NK-92 (cell line): Measurements from ENCODE around the gene SLC38A5.

Experiments used
- DNase-seq: peaks from one replicate; lab custom pipeline; 2025; ENCODE audit not compliant: unreplicated experiment; lab: John Stamatoyannopoulos, UW

The SLC38A5 gene

DNA sequence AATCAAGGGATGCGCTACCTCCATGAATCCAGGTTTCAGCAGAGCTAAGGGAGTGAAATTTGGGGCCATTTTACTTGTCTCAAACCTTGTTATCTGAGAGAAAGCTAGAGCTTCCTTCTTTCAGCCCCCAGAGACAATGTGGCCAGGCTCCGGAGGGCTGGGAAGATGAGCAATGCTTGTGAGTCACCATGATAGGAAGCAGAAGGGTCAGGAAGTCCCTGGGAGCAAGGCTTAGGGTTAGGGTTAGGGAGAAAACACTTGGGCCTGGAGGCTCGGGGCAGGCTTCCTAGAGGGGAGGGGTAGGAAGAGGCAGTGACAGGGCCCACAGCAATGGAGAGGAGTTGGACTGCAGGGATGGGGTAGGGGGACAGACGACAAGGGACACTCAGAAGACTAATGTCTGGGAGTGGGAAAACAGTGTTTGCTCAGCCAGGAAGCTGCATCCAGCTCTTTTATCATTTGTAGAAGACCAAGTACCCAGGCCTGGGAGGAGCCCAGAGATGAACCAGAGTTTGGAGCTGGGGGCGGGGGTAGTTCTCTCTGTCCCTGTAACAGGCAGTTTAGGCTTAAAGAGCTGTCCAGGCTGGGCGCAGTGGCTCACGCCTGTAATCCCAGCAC, 22.3 kb upstream of the SLC38A5 start:
- DNase-seq = no peak

DNA sequence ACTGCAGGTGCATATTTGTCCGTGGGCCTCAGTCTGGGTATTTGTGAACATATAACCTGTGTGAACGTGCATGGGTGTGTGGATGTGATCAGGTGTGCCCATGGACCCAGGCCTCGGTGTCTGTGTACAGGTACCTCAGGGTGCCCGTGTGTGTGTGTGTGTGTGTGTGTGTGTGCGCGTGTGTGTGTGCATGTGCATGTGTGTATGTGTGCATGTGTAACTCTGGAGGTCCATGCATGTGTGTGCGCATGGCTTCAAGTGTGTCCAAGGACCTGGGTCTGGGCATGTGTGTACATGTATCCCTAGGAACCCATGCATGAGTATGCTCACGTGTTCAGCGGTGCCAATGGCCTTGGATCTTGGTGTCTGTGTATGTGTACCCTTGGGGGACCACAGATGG, 21.7 kb upstream of the SLC38A5 start:
- DNase-seq = no peak

DNA sequence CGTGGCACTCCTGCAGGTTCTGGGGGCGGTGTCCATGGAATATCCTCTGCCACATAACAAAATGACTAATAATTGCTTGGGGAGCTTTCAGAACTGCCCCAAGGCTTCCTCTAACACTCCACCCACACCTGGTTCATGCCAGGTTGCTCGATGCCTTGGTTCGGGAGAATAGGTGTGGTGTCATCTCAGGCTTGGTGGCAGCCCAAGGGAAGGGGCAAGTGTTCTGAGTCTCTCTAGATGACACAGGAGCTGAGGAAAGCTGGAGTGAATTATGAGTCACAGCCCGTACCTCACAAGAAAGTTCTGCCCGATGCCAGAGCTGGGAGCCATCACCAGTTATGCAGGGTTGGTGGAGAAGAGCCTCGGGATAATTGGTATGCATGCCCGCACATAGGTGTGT, 20.6 kb upstream of the SLC38A5 start:
- no peak for DNase-seq

DNA sequence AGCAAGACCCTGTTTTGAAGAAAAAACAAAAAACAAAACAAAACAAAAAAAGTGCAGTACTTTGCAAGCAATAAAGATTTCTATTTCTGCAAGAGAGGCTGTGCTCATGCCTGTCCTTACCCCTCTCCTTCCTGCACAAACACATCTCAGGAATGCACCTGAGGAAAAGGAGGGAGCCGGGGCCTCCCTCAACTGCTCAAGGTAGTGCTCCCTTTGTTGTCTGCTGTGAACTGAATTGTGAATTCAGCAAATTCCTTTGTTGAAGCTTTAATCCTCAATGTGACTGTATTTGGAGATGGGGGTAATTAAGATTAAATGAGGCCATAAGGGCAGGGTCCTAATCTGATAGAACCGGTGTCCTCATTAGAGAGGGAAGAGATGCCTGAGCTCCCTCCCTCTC, 19.8 kb upstream of the SLC38A5 start:
- DNase-seq = no peak

DNA sequence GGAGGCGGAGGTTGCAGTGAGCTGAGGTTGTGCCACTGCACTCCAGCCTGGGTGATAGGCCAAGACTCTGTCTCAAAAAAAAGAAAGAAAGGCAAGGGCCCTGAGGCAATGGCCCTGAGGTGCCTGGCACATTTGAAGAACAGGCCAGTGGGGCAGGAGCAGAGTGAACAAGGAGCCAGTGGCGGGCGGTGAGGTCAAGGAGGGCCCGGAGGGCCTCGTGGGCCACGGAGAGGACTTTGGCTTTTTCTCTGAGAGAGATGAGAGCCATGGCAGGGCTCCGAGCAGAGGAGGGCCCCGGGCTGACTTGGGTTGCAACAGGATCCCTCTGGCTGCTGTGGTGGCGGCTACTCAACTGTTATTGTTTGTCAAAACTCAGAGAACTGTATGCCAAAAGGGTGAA, 19.2 kb upstream of the SLC38A5 start:
- DNase-seq = no peak

DNA sequence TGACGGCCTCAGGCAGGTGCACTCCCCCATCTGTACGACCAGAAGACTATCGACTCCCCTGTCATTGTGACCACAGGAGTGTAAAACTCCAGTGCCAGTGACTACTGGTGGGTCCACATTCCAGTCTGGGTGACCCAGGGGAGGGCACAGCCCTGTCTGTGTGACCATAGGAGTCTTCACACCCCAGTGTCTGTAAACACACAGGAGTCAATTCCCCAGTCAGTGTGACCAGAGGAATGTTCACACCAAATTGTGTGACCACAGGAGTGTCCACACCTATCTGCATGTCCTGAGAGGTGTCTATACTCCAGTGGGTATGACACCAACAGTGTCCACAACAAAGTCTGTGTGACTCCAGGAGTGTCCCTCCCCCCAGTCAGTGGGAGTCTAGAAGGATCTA, 18.0 kb upstream of the SLC38A5 start:
- no peak for DNase-seq

DNA sequence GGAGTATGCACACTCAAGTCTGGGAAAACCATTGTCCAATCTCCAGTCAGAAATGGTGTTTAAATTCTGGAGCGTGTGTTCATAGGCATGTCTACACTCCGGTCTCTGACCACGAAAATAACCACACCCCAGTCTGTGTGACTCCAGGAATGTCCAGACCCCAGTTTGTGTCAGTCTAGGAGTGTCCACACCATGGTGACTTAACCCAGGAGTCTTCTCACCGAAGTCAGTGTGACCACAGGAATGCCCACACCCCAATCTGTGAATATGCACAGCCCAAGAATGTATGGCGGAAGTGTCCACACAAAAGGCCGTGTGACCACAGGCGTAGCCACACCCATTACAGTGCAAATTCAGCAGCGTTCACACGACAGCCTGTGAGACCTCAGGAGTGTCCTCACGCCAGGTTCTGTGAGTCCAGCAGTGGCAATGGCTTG, 17.3 kb upstream of the SLC38A5 start:
- no peak for DNase-seq

DNA sequence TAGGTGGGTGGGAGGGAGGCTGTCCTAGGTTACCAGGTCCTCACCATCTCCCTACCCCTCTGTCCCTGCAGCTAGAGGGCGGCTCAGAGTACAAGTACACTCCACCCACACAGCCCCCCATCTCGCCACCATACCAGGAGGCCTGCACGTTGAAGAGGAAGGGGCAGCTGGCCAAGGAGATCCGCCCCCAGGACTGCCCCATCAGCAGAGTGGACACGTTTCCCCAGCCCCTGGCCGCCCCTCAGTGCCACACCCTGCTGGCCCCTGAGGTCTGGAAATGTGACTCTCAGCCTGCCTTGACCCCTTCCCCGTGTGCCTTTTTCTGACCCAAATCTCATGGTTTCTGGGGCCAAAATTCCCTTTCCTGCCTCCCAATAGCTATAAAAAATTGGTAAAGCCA, 12.5 kb upstream of the SLC38A5 start:
- DNase-seq = no peak

DNA sequence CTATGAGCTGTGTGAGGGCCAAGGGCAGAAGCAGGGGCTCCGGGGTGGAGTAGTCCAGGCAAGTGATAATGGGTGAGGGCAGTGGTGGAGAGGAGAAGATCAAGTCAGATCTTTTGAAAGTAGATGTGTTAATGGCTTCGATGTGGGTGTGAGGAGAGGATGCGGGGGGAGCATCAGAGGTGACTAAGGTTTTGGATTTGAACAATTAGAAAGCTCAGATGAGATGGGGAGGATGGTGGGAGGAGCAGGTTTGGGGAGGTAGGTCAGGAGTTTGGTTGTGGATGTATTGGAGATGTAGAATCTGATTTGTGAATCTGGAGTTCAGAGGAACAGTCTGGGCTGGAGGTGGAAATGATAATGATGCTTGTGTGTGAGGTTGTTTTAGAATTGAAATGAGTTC, 10.5 kb upstream of the SLC38A5 start:
- DNase-seq = no peak

DNA sequence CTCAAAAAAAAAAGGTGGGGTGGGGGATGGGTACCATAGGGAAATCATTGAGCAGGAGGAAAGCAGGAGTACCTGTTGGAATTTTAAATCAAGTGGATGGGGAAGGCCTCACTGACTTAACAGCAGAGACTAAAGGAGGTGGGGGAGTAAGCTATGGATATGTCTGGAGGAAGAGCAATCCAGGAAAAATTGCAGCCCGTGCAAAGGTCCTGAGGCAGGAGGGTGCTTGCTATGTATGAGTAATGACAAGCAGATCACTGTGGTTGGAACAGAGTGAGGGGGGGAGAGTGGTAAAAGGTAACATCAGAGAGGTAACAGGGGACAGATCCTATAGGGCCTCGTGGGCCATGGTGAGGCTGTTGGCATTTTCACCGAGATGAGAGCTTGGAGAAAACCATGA, 10.1 kb upstream of the SLC38A5 start:
- DNase-seq = no peak

DNA sequence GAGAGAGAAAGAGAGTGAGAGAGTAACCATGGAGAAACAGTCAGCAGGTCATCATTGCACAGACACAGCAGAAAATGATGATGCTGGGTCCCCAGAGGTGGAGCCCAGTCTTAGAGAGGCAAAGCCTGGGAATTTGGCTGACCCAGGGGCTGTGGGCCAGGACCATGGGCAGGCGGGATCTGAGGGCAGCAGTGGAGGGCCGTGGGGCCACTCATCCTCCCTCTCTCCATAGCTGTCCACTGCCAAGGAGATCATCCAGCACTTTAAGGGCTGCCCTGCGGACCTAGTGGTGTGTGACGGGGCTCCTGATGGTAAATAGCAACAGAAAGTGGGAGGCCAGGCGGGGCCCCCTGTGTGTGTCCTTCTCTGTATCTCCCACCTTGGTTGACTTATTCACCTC, 8.7 kb upstream of the SLC38A5 start:
- DNase-seq = no peak

DNA sequence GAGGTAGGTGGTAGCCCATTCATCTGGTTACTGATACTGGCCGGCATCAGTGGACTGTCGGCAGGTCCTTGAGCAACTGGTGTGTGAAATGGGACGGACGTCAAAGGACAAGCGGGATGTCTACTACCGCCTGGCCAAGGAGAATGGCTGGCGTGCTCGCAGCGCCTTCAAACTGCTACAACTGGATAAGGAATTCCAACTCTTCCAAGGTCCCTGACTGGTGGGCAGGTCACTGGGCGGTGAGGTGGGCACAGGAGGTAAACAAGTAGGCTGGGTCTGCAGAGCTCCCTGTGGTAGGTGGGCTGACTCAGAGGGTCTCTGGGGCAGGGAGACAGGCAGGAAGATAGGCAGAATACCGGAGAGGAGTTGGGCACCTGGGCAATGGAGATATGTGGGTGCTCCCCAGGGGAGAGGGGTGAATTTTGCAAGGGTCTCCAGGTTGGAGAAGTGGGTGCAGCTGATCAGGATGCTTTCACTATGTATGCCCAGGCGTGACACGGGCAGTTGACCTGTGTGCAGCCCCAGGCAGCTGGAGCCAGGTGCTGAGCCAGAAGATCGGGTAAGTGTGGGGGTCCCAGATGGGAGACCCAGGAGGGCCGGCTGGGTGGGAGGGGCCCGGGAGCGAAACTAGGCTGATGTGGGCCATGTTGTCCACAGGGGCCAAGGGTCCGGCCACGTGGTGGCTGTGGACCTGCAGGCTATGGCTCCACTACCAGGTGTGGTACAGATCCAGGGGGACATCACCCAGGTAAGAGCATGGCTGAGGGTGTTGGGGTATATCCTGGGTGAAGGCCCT, 8.1 kb upstream of the SLC38A5 start:
- no peak for DNase-seq

DNA sequence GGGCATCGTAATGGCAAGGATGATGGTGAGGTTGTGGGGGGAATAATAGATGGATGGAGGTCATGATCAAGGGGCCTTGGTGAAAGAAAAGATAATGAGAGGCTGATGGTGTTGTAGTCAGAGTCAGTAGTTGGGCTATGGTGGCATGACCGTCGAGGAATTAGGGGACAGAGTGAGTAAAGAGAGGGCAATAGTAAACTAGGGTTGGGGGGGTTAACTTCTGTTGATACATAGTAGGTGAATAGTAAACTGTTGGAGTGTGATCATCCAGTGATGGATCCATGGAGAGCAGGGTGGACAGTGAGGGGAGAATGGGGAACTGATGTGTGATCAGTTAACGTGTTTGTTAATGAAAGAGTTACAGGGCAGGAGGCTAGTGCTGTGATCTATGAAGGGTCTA, 6.9 kb upstream of the SLC38A5 start:
- DNase-seq = no peak

DNA sequence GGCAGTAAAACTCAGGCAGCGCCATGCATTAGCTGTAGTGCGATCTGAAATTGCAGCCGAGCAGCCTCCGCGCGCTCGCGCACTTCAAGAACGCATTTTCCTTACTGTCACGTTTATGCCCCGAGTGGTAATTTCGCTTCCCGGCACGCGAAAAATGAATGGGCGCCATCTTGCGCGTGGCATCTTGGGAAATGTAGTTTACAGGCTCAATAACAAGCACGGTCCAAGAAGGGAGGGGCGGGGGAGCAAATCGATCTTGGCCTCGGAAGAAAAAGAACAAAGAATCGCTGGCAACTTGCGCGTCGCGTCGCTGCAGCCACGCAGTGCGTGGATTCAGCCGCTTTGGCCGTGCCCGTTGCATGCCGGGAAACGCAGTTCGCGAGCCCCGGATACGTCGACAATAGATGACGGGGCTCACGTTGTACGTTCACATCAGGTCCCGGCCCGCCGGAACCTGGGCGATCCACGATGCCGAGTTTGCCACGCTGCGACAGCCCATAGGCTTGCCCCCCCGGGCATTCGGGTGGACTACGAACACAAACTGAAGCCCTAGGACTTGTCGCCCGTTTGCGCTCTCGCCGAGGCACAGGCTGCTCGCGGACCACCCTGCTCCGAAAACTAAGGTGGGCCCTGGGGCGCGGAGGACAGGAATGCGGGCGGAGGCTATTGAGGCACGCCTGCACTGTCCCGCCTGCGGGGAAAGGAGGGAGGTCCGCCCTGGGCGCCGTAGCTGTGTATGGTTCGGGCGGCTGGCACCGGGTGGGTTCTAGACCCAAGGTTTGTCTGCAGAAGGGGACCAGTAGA, 5.9 kb upstream of the SLC38A5 start, which contains the start of gene FTSJ1:
TSS of gene FTSJ1 (plus strand) at position 426 of the 804 bp plus-strand sequence. CDS start 1,849 bp downstream, outside the sequence.
- peak; percentile 52 for DNase-seq

DNA sequence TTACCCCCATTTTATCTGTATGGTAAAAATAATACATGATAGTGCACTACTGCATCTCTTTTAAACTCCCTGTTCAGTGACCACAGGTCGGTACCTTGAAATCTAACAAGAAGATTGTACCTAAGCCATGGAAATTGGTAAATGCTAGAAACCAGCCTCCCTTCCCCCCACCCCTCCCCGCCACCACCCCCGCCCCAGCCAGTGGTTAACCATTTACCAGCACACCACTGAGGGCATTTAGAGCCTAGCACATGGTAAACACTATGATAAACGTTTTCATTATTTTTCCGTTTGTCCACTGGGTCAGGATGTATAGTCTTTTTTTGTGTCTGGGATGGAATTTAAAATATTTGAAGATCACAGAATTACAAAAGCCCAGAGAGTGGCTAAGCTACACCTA, 5.2 kb upstream of the SLC38A5 start:
- no peak for DNase-seq

DNA sequence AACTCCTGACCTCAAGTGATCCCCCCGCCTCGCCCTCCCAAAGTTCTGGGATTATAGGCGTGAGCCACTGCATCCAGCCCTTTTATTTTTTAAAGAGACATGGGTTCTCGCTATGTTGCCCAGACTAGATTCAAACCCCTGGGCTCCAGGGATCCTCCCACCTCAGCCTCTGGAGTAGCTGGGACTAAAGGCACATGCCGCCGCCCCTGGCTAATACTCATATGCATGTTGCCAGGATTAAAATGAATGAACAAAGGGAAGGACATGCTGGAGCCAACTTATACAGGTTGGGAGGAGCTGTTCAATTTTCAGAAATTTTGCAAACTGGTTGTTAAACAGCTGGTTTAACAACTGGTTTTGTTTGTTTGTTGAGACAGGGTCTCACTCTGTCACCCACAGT, 4.5 kb upstream of the SLC38A5 start:
- DNase-seq = no peak

DNA sequence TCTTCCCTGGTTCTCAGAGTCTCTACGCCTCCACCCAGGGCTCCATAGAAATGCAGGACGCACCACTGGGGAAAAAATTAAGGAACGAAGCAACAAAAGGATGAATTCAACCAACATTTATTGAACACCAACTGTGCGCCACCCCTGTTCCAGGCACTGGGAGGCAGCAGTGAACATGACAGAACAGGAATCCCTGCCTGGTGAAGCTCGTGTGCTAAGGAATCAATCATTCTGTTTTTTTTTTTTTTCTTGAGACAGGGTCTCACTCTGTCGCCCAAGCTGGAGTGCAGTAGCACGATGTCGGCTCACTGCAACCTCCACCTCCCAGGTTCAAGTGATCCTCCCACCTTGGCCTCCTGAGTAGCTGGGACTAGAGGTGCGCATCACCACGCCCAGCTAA, 4.1 kb upstream of the SLC38A5 start:
- DNase-seq = no peak

DNA sequence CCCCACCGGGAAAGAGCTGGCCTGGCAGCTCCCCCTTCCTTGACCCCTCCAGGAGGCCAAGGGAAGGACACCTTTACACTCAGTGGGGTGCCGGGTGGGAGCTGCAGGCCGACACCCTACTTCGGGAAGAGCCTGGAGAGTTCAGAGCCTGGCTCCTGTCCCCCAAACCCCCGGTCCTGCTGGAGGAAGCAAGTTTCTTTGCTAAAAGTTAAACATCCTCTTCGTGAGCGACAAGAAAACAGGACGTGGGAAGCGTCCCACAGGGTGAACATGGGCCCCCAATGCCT, 3.6 kb upstream of the SLC38A5 start:
- no peak for DNase-seq

DNA sequence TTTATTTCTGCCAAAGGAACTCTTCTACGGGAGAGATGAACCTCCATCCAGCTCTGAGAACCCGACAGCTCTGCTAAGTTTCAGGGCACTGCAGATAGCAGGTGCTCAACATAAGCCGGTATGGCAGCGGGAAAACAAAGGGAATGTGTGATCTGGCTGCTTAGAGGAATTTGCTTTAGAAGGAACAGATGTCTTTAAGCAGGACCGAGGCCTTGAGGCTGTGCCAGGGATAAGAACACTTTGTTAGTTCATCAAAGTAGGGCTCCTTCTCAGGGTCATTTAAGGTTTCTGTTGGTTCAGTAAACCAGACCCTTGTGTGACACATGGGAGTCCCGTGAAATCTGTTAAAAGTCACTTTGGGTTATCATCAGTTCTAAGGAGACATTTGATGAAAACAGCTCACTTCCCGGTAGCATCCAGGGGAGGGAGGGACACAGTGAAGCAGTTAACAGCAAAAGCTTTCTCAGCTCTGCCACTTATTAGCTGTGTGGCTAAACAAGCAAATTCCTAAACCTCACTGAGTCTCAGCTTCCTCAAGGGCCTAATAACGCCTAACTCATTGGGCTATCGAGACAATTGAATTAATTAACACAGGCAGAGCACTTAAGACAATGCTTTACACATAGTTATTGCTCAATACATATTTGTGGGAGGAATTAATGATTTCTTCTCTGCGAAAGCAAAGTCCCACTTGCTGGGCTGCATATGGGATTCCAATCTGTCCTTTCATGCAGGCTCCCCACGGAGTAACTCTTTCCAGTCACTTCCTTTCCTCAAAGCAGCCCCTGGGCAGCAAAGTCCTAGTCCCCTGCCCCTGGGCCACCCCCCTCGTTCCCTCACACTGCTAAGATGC, 3.0 kb upstream of the SLC38A5 start:
- DNase-seq = no peak

DNA sequence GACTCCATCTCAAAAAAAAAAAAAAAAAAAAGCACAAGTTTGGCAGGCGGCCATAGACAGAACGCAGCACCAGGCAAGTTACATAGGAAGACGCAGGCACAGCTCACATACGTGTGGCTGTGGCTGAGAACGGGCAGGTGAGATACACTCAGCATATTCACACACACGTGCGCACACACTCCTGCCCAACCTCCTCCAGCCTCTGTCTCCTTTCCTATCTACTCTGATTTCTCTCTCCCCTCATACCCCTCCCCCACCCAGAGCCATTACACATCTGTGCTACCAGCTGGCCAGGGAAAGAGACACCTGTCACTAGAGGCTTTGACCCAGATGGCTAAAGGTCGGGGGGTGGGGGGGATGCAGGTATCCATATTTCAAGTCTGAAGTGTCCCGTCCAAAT, 2.2 kb upstream of the SLC38A5 start:
- DNase-seq = no peak

DNA sequence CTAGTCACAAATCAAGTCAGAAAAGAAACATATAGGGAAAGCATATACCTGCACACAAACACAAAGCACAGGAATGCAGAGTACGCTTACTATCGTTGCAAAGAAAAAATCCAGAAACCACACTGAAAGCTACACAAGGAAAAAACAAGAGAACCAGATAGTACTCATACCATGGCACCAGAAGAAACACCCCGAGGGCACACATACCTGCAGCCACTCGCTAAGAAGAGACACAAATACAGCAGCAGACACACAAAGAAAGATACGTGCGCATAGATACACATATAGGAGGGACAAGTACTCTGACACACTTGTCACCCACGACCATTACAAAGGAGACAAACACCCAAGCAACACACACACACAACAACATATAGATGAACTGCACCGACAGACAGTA, 1.4 kb upstream of the SLC38A5 start:
- no peak for DNase-seq

DNA sequence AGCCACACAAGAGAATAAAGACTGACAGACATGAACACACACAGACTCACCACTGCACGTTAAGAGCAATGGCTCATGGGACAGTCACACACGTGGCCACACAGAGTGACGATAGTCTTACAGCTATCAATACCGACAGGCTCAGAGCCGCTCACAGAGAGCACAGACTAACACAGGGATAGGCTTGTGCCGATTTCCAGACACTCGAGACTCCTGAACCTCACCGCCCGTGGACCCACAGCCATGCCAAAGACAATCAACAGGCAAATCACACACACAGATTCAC, 716 bp upstream of the SLC38A5 start:
- no peak for DNase-seq
